ENCODE results near the gene COL15A1.

The COL15A1 gene

DNA sequence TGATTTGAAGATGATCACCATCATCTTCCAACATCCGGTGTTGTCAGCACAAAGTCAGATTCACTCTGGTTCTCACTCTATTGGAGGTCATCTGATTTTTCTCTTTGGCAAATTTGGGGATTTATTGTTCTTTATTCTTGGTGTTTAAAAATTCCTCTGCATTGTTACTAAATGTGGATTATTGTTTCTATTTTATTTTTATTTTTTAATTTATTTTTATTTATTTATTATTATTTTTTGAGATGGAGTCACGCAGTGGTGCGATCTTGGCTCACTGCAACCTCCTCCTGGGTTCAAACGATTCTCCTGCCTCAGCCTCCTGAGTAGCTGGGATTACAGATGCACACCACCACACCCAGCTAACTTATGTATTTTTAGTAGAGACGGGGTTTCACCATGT lies 88.3 kb downstream of the COL15A1 start:
- Histone ChIP-seq H3K27me3 (replicated peaks; ENCODE audit: insufficient read depth, low read length) (no peaks in the 10 kb centered on the region), H3K36me3 (replicated peaks; ENCODE audit: insufficient read depth, low read length) (no peaks in the 10 kb centered on the region), H3K4me2 (ENCODE audit: low read depth, low read length) (no peak overlapping the region), H3K9ac (ENCODE audit: low read length) (no peak overlapping the region), H4K20me1 (ENCODE audit: insufficient read depth, low read length) (no peaks in the 10 kb centered on the region), H3K79me2 (ENCODE audit: low read length) (no peaks in the 10 kb centered on the region), H3K9me3 (replicated peaks; ENCODE audit: insufficient read depth, low read length) (no peaks in the 10 kb centered on the region), H3K4me3 (ENCODE audit: low read length) (no peak overlapping the region), H3K4me1 (ENCODE audit: low read length) (peaks cover 23% of the 10 kb centered on the region), H2AFZ (ENCODE audit: low read length) (no peak overlapping the region), H3K9me2 (replicated peaks; ENCODE audit: insufficient read depth, low read length) (no peaks in the 10 kb centered on the region), H3F3A (ENCODE audit: insufficient read depth, low read length) (no peaks in the 10 kb centered on the region), H3K27ac (ENCODE audit: low read length) (no peak overlapping the region)
- TF ChIP-seq EZH2 (optimal IDR thresholded peaks at IDR 0.05; ENCODE audit: low read depth, low read length) (no peak), CTCF (IDR thresholded peaks at IDR 0.05; ENCODE audit: low read length) (no peak), EZH2phosphoT487 (IDR thresholded peaks at IDR 0.05; ENCODE audit: low read length) (no peak)
- DNase-seq = no peak

GRCh38 chr9:99034149-99034548 lies 90.4 kb downstream of the COL15A1 start:
- H3K36me3 ChIP-seq (replicated peaks; ENCODE audit: insufficient read depth, low read length) = no peaks in the 10 kb centered on the region
- H3K79me2 ChIP-seq (ENCODE audit: low read length) = no peaks in the 10 kb centered on the region
- TF ChIP-seq EZH2 (optimal IDR thresholded peaks at IDR 0.05; ENCODE audit: low read depth, low read length) (no peak), EZH2phosphoT487 (IDR thresholded peaks at IDR 0.05; ENCODE audit: low read length) (no peak), CTCF (IDR thresholded peaks at IDR 0.05; ENCODE audit: low read length) (no peak)
- no peaks in the 10 kb centered on the region for H3F3A ChIP-seq (ENCODE audit: insufficient read depth, low read length)
- H3K9me2 ChIP-seq (replicated peaks; ENCODE audit: insufficient read depth, low read length) = no peaks in the 10 kb centered on the region
- peaks cover 23% of the 10 kb centered on the region for H3K4me1 ChIP-seq (ENCODE audit: low read length)
- DNase-seq = no peak
- no peak overlapping the region for H3K27ac ChIP-seq (ENCODE audit: low read length)
- H2AFZ ChIP-seq (ENCODE audit: low read length) = no peak overlapping the region
- H3K9ac ChIP-seq (ENCODE audit: low read length) = no peak overlapping the region
- no peak overlapping the region for H3K4me3 ChIP-seq (ENCODE audit: low read length)
- no peaks in the 10 kb centered on the region for H4K20me1 ChIP-seq (ENCODE audit: insufficient read depth, low read length)
- H3K27me3 ChIP-seq (replicated peaks; ENCODE audit: insufficient read depth, low read length) = no peaks in the 10 kb centered on the region
- H3K9me3 ChIP-seq (replicated peaks; ENCODE audit: insufficient read depth, low read length) = no peaks in the 10 kb centered on the region
- no peak overlapping the region for H3K4me2 ChIP-seq (ENCODE audit: low read depth, low read length)

DNA sequence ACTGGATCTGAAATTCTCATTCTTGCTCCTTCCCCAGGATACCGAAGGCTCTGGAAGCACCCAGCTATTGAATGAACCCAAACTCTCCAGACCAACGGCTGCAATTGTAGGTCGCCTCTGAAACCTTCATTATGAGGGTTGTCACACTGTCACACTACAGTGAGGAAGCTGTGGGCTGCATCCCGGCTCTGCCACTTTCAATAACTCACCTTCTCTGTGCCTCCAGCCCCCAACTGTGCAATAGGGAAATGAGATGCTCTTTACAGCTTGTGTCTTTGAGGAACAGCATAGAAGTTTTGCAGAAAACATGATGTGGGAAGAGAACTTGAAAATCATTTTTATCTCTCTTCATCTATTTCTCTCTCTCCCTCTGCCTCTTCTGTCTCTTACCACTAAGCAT lies 91.6 kb downstream of the COL15A1 start:
- H3K4me1 ChIP-seq (ENCODE audit: low read length) = peaks cover 20% of the 10 kb centered on the region
- H3K36me3 ChIP-seq (replicated peaks; ENCODE audit: insufficient read depth, low read length) = no peaks in the 10 kb centered on the region
- no peaks in the 10 kb centered on the region for H4K20me1 ChIP-seq (ENCODE audit: insufficient read depth, low read length)
- no peaks in the 10 kb centered on the region for H3K27me3 ChIP-seq (replicated peaks; ENCODE audit: insufficient read depth, low read length)
- H3K9me3 ChIP-seq (replicated peaks; ENCODE audit: insufficient read depth, low read length) = no peaks in the 10 kb centered on the region
- H3K79me2 ChIP-seq (ENCODE audit: low read length) = no peaks in the 10 kb centered on the region
- H2AFZ ChIP-seq (ENCODE audit: low read length) = no peak overlapping the region
- no peak for DNase-seq
- TF ChIP-seq EZH2phosphoT487 (IDR thresholded peaks at IDR 0.05; ENCODE audit: low read length) (no peak), EZH2 (optimal IDR thresholded peaks at IDR 0.05; ENCODE audit: low read depth, low read length) (no peak), CTCF (IDR thresholded peaks at IDR 0.05; ENCODE audit: low read length) (no peak)
- no peaks in the 10 kb centered on the region for H3K9me2 ChIP-seq (replicated peaks; ENCODE audit: insufficient read depth, low read length)
- no peak overlapping the region for H3K4me3 ChIP-seq (ENCODE audit: low read length)
- no peak overlapping the region for H3K9ac ChIP-seq (ENCODE audit: low read length)
- no peak overlapping the region for H3K4me2 ChIP-seq (ENCODE audit: low read depth, low read length)
- H3K27ac ChIP-seq (ENCODE audit: low read length) = no peak overlapping the region
- H3F3A ChIP-seq (ENCODE audit: insufficient read depth, low read length) = no peaks in the 10 kb centered on the region
